ENCODE data around the gene THEM5. TPM values are rescaled to one million over a fixed set of nuclear protein-coding genes. Genes with fewer than 3 reads are reported as not detected.

THEM5 gene
- total and polyA plus RNA-seq, 3 donors from 2014 or later: 0.57 TPM; not detected in 2

GRCh38 chr1:151893176-151893924 lies 39.8 kb upstream of the THEM5 start:
- no peak for DNase-seq
- WGBS, 2 donors: 94 to 96% methylated on average over 9 of the region's 9 CpGs
- Histone ChIP-seq H3K9me3 (no peaks in the 10 kb centered on the region), H3K27ac (no peak overlapping the region), H3K27me3 (no peaks in the 10 kb centered on the region), H3K4me1 (peaks cover 5% of the 10 kb centered on the region), H3K36me3 (ENCODE audit: low read depth, missing control alignments) (no peaks in the 10 kb centered on the region), H3K4me3 (no peak overlapping the region)
- intact Hi-C loops (cut with DNase I; ENCODE audit: low total_unique reads): no loop called here
- TF ChIP-seq CTCF (IDR thresholded peaks at IDR 0.05): no peak
- no peak for TF ChIP-seq POLR2A (IDR thresholded peaks at IDR 0.05)

- no peak overlapping the region for H3K27ac ChIP-seq
- DNase-seq: no peak
- H3K4me3 ChIP-seq: no peak overlapping the region
- TF ChIP-seq POLR2A (IDR thresholded peaks at IDR 0.05) (no peak), CTCF (IDR thresholded peaks at IDR 0.05) (no peak)
- no peaks in the 10 kb centered on the region for H3K9me3 ChIP-seq
- no peaks in the 10 kb centered on the region for H3K36me3 ChIP-seq (ENCODE audit: low read depth, missing control alignments)
- intact Hi-C loops (cut with DNase I; ENCODE audit: low total_unique reads): no loop called here
- H3K4me1 ChIP-seq: no peaks in the 10 kb centered on the region
- no peaks in the 10 kb centered on the region for H3K27me3 ChIP-seq
- 77 to 87% methylated on average over 2 of the region's 2 CpGs for WGBS, 2 donors
These were observed 38.7 kb upstream of the THEM5 start for GRCh38 chr1:151892190-151892589.

GRCh38 chr1:151891512-151891911 lies 38.0 kb upstream of the THEM5 start:
- intact Hi-C loops (cut with DNase I; ENCODE audit: low total_unique reads): no loop called here
- Histone ChIP-seq H3K27ac (no peak overlapping the region), H3K4me1 (no peaks in the 10 kb centered on the region), H3K4me3 (no peak overlapping the region), H3K27me3 (no peaks in the 10 kb centered on the region), H3K36me3 (ENCODE audit: low read depth, missing control alignments) (no peaks in the 10 kb centered on the region), H3K9me3 (no peaks in the 10 kb centered on the region)
- 78% methylated on average over 3 of the region's 3 CpGs for WGBS, 2 donors
- TF ChIP-seq CTCF (IDR thresholded peaks at IDR 0.05) (no peak), POLR2A (IDR thresholded peaks at IDR 0.05) (no peak)
- no peak for DNase-seq

- Histone ChIP-seq H3K27ac (no peak overlapping the region), H3K4me3 (no peak overlapping the region), H3K36me3 (ENCODE audit: low read depth, missing control alignments) (no peaks in the 10 kb centered on the region), H3K4me1 (no peaks in the 10 kb centered on the region), H3K27me3 (no peaks in the 10 kb centered on the region), H3K9me3 (no peaks in the 10 kb centered on the region)
- no peak for DNase-seq
- WGBS, 2 donors: 90 to 97% methylated on average over 2 of the region's 2 CpGs
- TF ChIP-seq CTCF (IDR thresholded peaks at IDR 0.05): peak in 1 of 3 experiments; percentile 8
- TF ChIP-seq POLR2A (IDR thresholded peaks at IDR 0.05): no peak
- intact Hi-C loops (cut with DNase I; ENCODE audit: low total_unique reads): no loop called here
These were observed 35.6 kb upstream of the THEM5 start for GRCh38 chr1:151888972-151889570.
